Endodermal cell (in vitro differentiated cells): ENCODE results near the gene ACOT7. TPM values are rescaled to one million over a fixed set of nuclear protein-coding genes. Genes with fewer than 3 reads are reported as not detected.

Experiments
- DNase-seq: peaks from one replicate; pipeline ENCODE4 v3.0.0-alpha.2; 2017
- H3K27ac ChIP-seq: 2 replicates; pipeline ENCODE4 v1.5.1; 2013; ENCODE audit warnings: mild to moderate bottlenecking, low read depth, low read length, moderate library complexity
- H3K27me3 ChIP-seq: 2 replicates; pipeline ENCODE4 v1.6.1; 2013; ENCODE audit warnings: mild to moderate bottlenecking, low read length, moderate library complexity; ENCODE audit not compliant: insufficient read depth, control insufficient read depth, poor library complexity, severe bottlenecking
- H3K36me3 ChIP-seq: 2 replicates; pipeline ENCODE4 v1.7.0; 2013; ENCODE audit warnings: mild to moderate bottlenecking, low read length, moderate library complexity; ENCODE audit not compliant: control insufficient read depth, insufficient read depth
- H3K4me1 ChIP-seq: one replicate; pipeline ENCODE4 v1.7.0; 2013; ENCODE audit warnings: low read length; ENCODE audit not compliant: control insufficient read depth, insufficient read depth
- H3K4me3 ChIP-seq: 2 replicates; pipeline ENCODE4 v1.5.1; 2013; ENCODE audit warnings: mild to moderate bottlenecking, low read length, moderate library complexity
- H3K9ac ChIP-seq: 2 replicates; pipeline ENCODE4 v1.6.1; 2013; ENCODE audit warnings: mild to moderate bottlenecking, low read length, moderate library complexity; ENCODE audit not compliant: poor library complexity, severe bottlenecking; ENCODE audit errors: extremely low read depth
- H3K9me3 ChIP-seq: 2 replicates; pipeline ENCODE4 v1.6.1; 2013; ENCODE audit warnings: mild to moderate bottlenecking, low read length, moderate library complexity; ENCODE audit not compliant: control insufficient read depth
- H3K27ac Mint-ChIP-seq: 2 replicates; pipeline ENCODE4 v1.8.0; 2020; ENCODE audit warnings: mixed read lengths
- H3K27me3 Mint-ChIP-seq: 2 replicates; pipeline ENCODE4 v1.8.0; 2021; ENCODE audit warnings: mild to moderate bottlenecking, mixed read lengths; ENCODE audit not compliant: insufficient read depth
- H3K36me3 Mint-ChIP-seq: 2 replicates; pipeline ENCODE4 v1.8.0; 2020; ENCODE audit warnings: low read depth, mixed read lengths
- H3K4me1 Mint-ChIP-seq: 2 replicates; pipeline ENCODE4 v1.8.0; 2020; ENCODE audit warnings: mixed read lengths
- H3K4me3 Mint-ChIP-seq: 2 replicates; pipeline ENCODE4 v1.8.0; 2020; ENCODE audit warnings: mild to moderate bottlenecking, moderate library complexity, mixed read lengths
- H3K9me3 Mint-ChIP-seq: 2 replicates; pipeline ENCODE4 v1.8.0; 2020; ENCODE audit warnings: mild to moderate bottlenecking, mixed read lengths
- WGBS, 2 experiments: methylation state at CpG; one replicate each; pipeline versions ENCODE4 v1.1.5 to v1.1.7; 2013; ENCODE audit warnings: missing lambda C conversion rate in 2 of 2, mixed read lengths in 1 of 2; ENCODE audit not compliant: insufficient coverage in 1 of 2, insufficient read length in 1 of 2; 5-methylcytosine and 5-hydroxymethylcytosine counted together
- total RNA-seq, 2 donors: library from RNA; stranded (reverse); fragmentation: NEBNext Ultra II Directional in 1 of 2; extraction: Animal tissue kit (Norgen Biotek cat#: 25700) in 1 of 2; gene quantifications; 2 replicates in 1 of 2; 3 replicates in 1 of 2; pipeline ENCODE4 v1.2.1, GENCODE V29; 2021
- TF ChIP-seq, protein P1 (sequence below): fragments of 200-600 bp; sonication (generic); conservative IDR thresholded peaks from 2 replicates; pipeline ENCODE4 v1.5.0; 2021; ENCODE audit warnings: antibody characterized with exemption, mild to moderate bottlenecking

ACOT7 gene
- total RNA-seq, 2 donors from 2014 or later: 51.3 to 70.7 TPM

DNA sequence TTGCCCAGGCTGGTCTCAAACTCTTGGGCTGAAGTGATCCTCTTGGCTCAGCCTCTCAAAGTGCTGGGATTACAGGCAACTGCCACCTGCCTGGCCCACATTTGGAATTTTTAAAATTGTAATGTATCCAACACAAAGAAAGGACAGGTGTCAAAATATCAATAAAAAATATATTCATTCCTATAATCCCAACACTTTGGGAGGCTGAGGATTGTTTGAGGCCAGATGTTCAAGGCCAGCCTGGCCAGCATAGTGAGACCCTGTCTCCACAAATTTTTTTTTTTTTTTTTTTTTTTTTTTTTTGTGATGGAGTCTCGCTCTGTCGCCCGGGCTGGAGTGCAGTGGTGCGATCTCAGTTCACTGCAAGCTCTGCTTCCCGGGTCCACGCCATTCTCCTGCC is 16.2 kb upstream of the ACOT7 start:
- H3K4me3 Mint-ChIP-seq: no peak overlapping the region
- 90 to 93% methylated on average over 2 to 6 of the region's 6 CpGs for WGBS, 2 experiments
- Histone ChIP-seq H3K9me3 (no peaks in the 10 kb centered on the region), H3K9ac (no peak overlapping the region), H3K27me3 (peaks cover 23% of the 10 kb centered on the region), H3K4me3 (no peak overlapping the region), H3K4me1 (no peaks in the 10 kb centered on the region), H3K36me3 (no peaks in the 10 kb centered on the region), H3K27ac (no peak overlapping the region)
- H3K27ac Mint-ChIP-seq: no peak overlapping the region
- peaks cover 4% of the 10 kb centered on the region for H3K4me1 Mint-ChIP-seq
- no peaks in the 10 kb centered on the region for H3K9me3 Mint-ChIP-seq
- TF ChIP-seq, protein P1, sequence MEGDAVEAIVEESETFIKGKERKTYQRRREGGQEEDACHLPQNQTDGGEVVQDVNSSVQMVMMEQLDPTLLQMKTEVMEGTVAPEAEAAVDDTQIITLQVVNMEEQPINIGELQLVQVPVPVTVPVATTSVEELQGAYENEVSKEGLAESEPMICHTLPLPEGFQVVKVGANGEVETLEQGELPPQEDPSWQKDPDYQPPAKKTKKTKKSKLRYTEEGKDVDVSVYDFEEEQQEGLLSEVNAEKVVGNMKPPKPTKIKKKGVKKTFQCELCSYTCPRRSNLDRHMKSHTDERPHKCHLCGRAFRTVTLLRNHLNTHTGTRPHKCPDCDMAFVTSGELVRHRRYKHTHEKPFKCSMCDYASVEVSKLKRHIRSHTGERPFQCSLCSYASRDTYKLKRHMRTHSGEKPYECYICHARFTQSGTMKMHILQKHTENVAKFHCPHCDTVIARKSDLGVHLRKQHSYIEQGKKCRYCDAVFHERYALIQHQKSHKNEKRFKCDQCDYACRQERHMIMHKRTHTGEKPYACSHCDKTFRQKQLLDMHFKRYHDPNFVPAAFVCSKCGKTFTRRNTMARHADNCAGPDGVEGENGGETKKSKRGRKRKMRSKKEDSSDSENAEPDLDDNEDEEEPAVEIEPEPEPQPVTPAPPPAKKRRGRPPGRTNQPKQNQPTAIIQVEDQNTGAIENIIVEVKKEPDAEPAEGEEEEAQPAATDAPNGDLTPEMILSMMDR: no peak
- no peaks in the 10 kb centered on the region for H3K36me3 Mint-ChIP-seq
- H3K27me3 Mint-ChIP-seq: peaks cover 58% of the 10 kb centered on the region
- no peak for DNase-seq

DNA sequence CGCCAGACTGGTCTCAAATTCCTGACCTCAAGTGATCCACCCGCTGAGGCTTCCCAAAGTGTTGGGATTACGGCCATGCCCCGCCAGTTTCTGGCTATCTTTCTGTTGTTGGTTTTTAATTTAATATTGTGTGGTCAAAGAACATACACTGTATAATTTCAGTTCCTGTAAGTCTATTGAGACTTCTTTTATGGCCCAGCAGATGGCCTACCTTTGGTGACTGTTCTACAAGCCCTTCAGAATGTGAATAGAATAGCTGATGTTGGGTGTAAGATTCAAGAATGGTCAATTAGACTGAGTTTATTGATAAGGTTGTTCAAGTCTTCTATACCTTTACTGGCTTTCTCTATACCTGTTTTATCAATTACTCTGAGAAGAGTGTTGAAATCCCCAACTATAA is 15.5 kb upstream of the ACOT7 start:
- H3K4me3 Mint-ChIP-seq: no peak overlapping the region
- no peaks in the 10 kb centered on the region for H3K36me3 Mint-ChIP-seq
- no peak overlapping the region for H3K9ac ChIP-seq
- no peak overlapping the region for H3K4me3 ChIP-seq
- no peaks in the 10 kb centered on the region for H3K9me3 ChIP-seq
- H3K27me3 ChIP-seq: peaks cover 19% of the 10 kb centered on the region
- TF ChIP-seq, protein P1: no peak
- no peaks in the 10 kb centered on the region for H3K9me3 Mint-ChIP-seq
- H3K27ac Mint-ChIP-seq: no peak overlapping the region
- no peaks in the 10 kb centered on the region for H3K36me3 ChIP-seq
- 88 to 96% methylated on average over 1 to 4 of the region's 4 CpGs for WGBS, 2 experiments
- no peak for DNase-seq
- H3K4me1 ChIP-seq: no peaks in the 10 kb centered on the region
- H3K4me1 Mint-ChIP-seq: no peaks in the 10 kb centered on the region
- H3K27ac ChIP-seq: no peak overlapping the region
- H3K27me3 Mint-ChIP-seq: peaks cover 55% of the 10 kb centered on the region

DNA sequence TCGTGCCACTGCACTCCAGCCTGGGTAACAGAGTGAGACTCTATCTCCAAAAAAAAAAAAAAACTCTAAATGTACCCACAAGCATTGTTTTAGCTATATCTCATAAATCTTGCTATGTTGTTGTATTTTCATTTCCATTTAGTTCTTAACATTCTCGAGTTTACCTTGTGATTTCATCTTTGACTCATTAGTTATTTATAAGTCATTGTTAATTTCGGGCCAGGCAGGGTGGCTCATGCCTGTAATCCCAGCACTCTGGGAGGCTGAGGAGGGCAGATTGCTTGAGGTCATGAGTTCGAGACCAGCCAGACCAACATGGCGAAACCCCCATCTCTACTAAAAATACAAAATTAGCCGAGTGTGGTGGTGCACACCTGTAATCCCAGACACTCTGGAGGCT is 14.5 kb upstream of the ACOT7 start:
- no peaks in the 10 kb centered on the region for H3K36me3 Mint-ChIP-seq
- Histone ChIP-seq H3K36me3 (no peaks in the 10 kb centered on the region), H3K4me1 (no peaks in the 10 kb centered on the region), H3K27me3 (peaks cover 19% of the 10 kb centered on the region), H3K27ac (no peak overlapping the region), H3K4me3 (no peak overlapping the region), H3K9me3 (no peaks in the 10 kb centered on the region), H3K9ac (no peak overlapping the region)
- DNase-seq: no peak
- TF ChIP-seq, protein P1: no peak
- H3K9me3 Mint-ChIP-seq: no peaks in the 10 kb centered on the region
- H3K4me1 Mint-ChIP-seq: no peaks in the 10 kb centered on the region
- peaks cover 49% of the 10 kb centered on the region for H3K27me3 Mint-ChIP-seq
- H3K27ac Mint-ChIP-seq: no peak overlapping the region
- H3K4me3 Mint-ChIP-seq: no peak overlapping the region
- 90 to 94% methylated on average over 2 to 6 of the region's 6 CpGs for WGBS, 2 experiments
